Erythroblast (primary cell): ENCODE results near the gene SHTN1.

Experiments
- DNase-seq, 2 experiments: peaks; one replicate each; lab custom pipeline; 2025; lab: John Stamatoyannopoulos, UW
- GATA1 ChIP-seq: IDR thresholded peaks from 2 replicates; pipeline ENCODE4 v1.6.1; 2011; ENCODE audit warnings: low read depth, mild to moderate bottlenecking, control low read depth, low read length, moderate library complexity
- POLR2A ChIP-seq: IDR thresholded peaks from 2 replicates; pipeline ENCODE4 v1.6.1; 2011; ENCODE audit warnings: mild to moderate bottlenecking, low read length

Gene SHTN1

GRCh38 chr10:116892907-116893685, 111.9 kb downstream of the SHTN1 start:
- TF ChIP-seq GATA1 = no peak
- DNase-seq = no peak

- TF ChIP-seq POLR2A = no peak
- no peak for TF ChIP-seq GATA1
- DNase-seq = no peak
Observed at GRCh38 chr10:116891208-116891607, 113.8 kb downstream of the SHTN1 start.

- TF ChIP-seq POLR2A = no peak
- DNase-seq = no peak
Observed at GRCh38 chr10:116889066-116889465, 115.9 kb downstream of the SHTN1 start.

GRCh38 chr10:116888380-116889055, 116.5 kb downstream of the SHTN1 start:
- DNase-seq = no peak
- TF ChIP-seq GATA1 (no peak), POLR2A (no peak)

- no peak for TF ChIP-seq POLR2A
- TF ChIP-seq GATA1 = no peak
Observed at GRCh38 chr10:116886772-116887171, 118.2 kb downstream of the SHTN1 start.

GRCh38 chr10:116882639-116883038, 122.3 kb downstream of the SHTN1 start:
- no peak for TF ChIP-seq POLR2A
- TF ChIP-seq GATA1 = no peak
- no peak for DNase-seq

More at GRCh38 chr10:116886772-116887171, 118.2 kb downstream of the SHTN1 start:
- no peak for DNase-seq

GRCh38 chr10:116880716-116881482, 124.1 kb downstream of the SHTN1 start:
- DNase-seq = no peak
- TF ChIP-seq GATA1 (no peak), POLR2A (no peak)

GRCh38 chr10:116879817-116880216, 125.2 kb downstream of the SHTN1 start:
- TF ChIP-seq POLR2A (no peak), GATA1 (no peak)
- DNase-seq = no peak

- no peak for DNase-seq
- TF ChIP-seq POLR2A (no peak), GATA1 (no peak)
Observed at GRCh38 chr10:116878123-116878522, 126.9 kb downstream of the SHTN1 start.

GRCh38 chr10:116877391-116877790, 127.6 kb downstream of the SHTN1 start:
- TF ChIP-seq POLR2A (no peak), GATA1 (no peak)
- no peak for DNase-seq

GRCh38 chr10:116875897-116876296, 129.1 kb downstream of the SHTN1 start:
- TF ChIP-seq GATA1 (no peak), POLR2A (no peak)
- DNase-seq = no peak

- no peak for DNase-seq
- TF ChIP-seq GATA1 (no peak), POLR2A (no peak)
Observed at GRCh38 chr10:116873134-116873533, 131.9 kb downstream of the SHTN1 start.

- no peak for DNase-seq
- TF ChIP-seq GATA1 (no peak), POLR2A (no peak)
Observed at GRCh38 chr10:116870949-116871348, 134.0 kb downstream of the SHTN1 start.

GRCh38 chr10:116868722-116869121, 136.3 kb downstream of the SHTN1 start:
- TF ChIP-seq GATA1 (no peak), POLR2A (no peak)
- no peak for DNase-seq
